Germinal center (tissue), 1 donor: Measurements from ENCODE around the gene RCBTB1.
"Not testable (repeated sequence)": the region's sequence is repeated elsewhere in the genome, so short reads cannot be mapped to it uniquely, and the experiment has no call there.

Experiments
- DNase-seq: peaks from one replicate; pipeline ENCODE4 v3.0.0; 2012; ENCODE audit warnings: mixed read lengths, low spot score

Gene RCBTB1

DNA sequence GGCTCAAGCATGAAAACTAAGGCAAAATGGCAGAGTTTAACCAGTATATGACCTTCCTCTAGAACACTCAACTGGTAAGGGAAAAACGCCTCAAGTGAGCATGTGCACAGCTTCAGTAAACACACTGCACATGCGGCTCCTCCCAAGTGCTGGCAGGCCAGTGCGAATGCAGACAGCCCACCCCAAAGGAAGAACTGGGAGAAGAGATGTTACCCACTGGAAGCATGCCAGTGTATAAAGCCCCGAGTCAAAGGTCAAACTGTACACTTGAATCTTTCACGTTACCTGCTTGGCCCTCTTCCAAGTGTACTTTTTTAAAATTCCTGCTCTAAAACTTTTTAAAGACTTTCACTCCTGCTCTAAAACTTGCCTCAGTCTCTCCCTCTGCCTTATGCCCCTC, 19.2 kb upstream of the RCBTB1 start:
- no peak for DNase-seq

DNA sequence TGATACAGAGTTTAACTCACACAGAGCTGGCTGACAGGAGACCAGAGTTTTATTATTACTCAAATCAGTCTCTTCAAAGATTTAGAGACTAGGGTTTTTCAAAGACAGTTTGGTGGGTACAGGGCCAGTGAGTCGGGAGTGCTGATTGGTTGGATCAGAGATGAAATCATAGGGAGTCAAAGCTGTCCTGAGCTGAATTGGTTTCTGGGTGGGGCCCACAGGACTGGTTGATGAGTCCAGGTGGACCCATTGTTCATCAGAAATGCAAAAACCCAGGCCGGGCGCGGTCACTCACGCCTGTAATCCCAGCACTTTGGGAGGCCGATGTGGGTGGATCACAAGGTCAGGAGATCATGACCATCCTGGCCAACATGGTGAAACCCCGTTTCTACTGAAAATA, 17.3 kb upstream of the RCBTB1 start:
- not testable (repeated sequence) for DNase-seq

DNA sequence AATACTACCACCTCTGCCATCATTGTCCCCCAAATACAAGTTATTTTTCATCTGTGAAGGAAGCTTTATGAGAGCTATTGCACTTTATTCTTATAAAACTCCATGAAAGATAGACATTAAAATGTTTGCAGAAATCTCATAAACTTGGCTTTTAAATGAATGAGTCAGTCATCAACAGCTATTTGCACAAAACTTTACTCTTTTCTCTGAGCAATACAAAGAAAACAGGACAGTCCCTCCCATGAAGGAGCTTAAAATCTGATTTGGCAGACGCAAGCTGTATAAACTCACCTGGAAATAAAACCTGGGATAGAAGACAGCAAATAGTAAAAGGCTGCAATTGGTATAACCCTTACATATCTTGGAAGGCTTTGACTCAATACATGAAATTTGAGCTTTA, 16.6 kb upstream of the RCBTB1 start:
- no peak for DNase-seq

DNA sequence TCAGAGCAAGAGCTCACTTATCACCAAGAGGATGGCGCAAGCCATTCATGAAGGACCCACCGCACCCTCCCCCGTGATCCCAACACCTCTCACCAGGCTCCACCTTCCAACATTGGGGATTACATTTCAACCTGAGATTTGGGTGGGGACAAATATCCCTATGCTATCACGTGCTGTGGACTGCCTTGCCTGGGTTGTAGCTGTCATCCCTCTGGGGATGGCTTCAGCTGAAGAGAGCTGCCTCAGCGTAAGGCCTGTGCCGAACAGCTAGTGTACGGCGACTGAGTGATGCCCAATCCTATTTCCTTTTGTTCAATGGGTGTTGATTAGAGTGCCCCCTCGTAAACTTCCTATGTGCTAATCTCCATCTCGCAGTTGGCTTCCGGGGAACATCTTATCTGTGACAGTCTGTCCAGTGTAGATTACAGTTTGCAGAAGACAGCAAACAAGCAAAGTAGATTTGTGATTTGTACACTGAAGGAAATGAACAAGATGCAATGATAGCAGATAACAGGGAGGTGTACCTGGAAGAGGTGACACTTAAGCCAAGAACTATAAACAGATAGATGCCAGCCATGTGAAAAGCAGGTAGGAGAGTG, 11.8 kb upstream of the RCBTB1 start:
- no peak for DNase-seq

DNA sequence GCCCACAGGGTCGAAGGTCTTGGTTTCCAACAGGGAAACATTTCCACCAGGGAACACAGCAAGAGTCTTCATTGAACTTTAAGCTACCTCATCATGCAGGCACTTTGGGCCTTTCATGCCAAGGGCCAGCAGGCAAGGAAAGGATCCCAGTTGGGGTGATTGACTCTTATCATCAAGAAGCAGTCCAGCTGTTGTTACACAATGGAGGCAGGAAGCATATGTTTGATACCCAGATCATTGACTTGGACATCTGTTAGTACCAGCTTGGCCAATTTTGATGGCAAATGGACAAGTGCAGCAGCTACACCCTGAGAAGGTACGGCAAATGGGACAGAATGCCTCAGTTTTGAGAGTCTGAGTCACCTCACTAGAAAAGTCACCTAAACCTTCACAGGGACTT, 10.9 kb upstream of the RCBTB1 start:
- DNase-seq = no peak

DNA sequence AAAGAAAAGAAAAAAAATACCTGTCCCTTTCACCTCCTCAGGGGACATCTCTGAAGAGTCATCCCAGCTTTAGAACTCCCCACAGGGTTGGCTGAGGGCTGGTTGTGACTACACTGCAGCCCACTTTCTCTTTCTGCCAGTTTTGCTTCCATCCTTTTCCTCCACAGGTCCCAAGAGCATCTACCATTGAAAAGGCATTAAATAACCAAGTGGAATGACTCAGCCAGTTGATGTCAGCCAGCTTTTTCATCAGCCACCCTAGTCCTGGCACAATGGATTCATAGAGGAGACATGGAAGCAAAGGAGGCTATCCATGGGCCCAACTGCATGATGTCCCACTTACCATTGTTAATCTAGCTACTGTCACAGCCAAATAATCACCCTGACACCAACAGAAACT, 9.2 kb upstream of the RCBTB1 start:
- no peak for DNase-seq

DNA sequence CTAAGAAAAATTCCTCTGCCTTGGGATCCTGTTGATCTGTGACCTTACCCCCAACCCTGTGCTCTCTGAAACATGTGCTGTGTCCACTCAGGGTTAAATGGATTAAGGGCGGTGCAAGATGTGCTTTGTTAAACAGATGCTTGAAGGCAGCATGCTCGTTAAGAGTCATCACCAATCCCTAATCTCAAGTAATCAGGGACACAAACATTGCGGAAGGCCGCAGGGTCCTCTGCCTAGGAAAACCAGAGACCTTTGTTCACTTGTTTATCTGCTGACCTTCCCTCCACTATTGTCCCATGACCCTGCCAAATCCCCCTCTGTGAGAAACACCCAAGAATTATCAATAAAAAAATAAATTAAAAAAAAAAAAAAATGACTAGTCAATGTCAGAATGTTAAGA, 8.5 kb upstream of the RCBTB1 start:
- not testable (repeated sequence) for DNase-seq

DNA sequence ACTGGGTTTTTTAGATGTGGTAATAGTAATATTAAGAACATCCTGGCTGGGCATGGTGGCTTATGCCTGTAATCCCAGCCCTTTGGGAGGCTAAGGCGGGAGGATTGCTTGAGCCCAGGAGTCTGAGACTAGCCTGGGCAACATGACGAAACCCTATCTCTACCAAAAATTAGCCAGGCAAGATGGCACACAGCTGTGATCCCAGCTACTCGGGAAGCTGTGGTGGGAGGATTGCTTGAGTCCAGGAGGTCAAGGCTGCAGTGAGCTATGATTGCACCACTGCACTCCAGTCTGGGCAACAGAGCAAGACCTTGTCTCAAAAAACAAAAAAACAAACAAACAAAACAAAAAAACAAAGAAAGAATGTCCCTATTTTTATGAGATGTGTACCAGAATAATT, 5.4 kb upstream of the RCBTB1 start:
- not testable (repeated sequence) for DNase-seq

DNA sequence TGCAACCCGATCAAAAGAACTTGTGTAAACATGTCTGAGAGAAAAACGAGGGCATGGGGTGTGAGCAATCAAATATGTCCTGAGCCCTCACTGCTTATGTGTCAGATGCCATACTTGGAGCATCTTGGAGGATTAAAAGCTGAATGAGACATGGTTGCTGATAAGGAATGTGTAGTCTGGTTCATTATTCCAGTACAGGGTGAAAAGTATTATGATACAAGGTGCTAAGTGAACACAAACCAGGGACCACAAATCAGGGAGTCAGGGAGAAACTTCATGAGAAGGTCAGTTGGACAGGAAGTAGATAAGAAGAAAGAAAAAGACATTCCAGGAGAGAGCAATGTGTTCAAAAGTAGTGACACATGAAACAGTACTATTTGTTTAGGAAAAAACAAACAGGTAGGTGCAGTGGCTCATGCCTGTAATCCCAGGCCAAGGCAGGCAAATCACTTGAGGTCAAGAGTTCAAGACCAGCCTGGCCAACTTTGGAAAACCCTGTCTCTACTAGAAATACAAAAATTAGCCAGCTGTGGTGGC, 2.0 kb upstream of the RCBTB1 start:
- DNase-seq = no peak

DNA sequence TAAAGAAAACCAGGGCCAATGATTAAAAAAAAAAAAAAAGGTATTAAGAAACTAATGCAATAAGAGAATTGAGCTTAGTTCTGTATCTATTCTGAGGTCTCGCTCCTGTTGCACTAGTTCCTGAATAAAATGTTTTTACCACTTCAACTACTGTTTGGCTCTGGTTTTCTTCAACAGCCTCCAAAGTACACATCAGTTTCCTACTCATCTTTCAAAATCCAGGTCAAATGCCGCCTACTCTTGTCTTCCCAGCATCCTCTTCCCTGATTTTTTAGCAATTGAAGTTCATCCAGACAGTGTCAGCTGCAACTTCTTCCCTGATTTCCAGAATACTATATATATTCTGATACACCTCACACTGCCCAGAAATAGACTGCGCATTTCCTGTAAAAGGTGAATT, 1.4 kb upstream of the RCBTB1 start:
- DNase-seq = no peak

DNA sequence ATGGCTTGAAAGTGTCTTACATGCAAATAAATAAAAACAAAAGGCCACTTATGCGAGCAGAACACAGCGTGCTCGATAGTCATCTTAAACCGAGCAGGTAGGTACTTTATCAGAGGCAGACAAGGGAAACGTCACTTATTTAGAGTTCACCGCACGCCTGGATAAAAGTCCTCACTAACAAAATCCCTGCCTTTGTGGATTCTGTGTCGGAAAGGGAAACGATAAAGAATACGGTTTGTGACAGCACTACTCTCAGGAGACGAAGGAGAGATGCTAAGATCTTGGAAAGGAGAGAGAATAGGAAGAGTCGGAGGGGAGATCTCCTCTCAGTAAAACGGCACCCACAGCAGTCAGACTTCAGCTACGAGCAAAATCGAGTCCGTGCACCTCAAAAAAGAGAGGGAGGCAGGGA, 581 bp downstream of the RCBTB1 start:
- DNase-seq = peak; percentile 23

DNA sequence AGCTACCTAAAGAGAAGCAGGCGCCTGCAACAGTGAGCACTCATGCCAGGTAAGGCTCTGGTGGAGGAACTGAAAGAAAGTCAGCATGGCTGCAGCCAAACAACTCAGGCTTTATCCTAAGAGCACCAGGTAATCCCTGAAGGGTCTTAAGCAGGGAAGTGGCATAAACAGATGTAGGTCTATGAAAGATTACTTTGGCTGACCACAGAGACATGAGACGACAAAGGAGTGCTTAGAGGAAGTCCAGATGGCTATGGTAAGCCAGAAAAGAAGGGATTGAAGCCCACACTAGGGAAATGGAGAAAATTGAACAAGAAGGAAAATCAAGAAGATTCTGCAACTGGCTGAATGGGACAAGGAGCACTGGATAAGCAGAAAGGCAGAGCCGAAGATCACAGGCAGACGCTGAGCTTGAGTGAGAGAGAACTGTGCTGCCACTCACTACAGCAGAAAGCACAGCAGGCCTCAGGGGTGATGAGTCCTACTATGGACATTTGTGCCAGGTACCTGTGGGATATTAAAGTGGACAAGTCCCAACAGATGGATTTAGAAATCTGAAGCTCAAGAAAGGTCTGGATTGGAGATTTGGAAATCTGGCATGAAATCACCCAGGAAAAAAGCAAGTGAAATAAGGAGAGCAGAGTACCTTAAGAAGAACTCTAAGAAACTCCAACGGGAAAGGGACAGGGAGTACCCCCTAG, 4.2 kb downstream of the RCBTB1 start:
- DNase-seq = peak; percentile 28

DNA sequence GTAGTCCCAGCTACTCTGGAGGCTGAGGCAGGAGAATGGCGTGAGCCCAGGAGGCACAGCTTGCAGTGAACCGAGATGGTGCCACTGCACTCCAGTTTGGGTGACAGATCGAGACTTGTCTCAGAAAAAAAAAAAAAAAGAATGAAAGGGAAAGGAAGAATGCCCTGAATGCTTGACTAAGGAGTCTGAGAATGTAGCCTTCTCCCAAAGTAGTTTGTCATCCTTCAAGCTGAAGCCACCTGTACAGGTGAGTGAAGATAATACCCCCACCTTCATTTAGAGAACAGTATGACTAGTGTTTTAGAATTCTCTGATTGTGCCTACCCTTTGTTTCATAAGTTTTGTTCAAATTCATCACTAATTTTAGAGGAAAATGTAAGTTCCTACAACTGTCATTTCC, 5.9 kb downstream of the RCBTB1 start:
- DNase-seq = no peak

DNA sequence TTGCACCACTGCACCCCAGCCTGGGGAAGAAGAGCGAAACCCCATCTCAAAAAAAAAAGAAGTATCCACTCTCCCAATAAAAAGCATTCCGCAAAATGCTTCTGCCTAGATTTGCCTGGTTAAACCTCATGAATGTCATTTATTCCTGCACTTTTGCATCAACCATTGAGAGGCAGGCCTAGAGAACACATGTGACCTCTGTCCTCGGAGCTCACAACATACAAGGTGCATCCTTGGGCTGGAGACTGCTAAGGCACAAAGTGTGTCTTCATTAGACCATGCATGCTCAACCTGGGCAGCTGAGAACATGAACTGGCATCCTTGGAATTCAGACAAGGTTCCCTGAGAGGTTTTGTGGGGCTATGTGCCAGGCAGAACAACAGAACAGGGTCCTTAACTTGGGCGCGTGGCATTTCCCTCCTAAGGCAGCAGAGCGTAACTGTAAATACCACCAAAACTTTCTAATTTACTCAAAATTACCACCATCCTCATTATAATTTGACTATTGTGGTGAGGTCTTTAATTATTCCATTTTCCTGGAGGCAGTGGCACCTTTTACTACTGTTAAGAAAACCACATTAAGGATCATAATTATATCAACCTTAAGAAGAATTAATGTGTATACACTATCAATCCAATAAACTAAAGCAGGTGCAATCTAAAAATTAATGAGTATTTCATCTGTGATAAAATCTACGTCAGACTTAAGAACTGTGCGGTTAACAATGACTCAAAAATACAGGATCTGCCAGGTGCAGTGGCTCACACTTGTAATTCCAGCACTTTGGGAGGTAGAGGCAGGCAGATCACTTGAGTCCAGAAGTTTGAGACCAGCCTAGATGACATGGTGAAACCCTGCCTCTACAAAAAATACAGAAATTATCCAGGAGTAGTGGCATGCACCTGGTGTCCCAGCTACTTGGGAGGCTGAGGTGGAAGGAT, 13.8 kb downstream of the RCBTB1 start:
- no peak for DNase-seq

DNA sequence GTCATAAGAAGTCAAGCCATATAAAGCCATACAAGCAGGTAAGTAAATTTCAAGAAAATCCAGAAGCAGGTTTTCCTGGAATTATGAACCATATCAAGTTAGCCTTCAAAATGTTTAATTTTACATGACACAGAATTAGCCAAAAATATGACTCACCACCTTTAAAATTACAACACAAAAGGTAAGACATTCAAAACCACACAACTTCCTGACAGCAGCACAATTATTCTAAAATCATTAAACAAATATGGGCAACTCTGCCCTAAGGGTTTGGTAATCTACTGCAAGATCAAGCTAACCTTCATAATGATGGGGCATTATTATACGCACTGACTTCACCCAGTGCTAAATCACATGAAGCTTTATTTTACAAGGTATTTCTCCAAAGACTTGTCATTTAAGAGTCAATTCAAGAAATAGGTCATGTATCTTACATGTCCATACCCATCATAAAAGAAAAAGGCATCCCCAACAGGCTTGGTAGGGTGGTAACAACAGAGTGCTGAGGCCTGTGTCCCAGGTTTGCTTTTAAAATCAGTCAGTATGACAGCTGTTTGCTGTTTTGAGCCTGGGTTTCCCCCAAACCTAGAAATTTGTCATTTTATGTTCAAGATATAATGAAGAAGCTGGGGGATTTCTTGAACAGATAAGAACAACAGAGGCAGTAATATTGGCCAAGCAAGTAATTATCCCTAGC, 15.2 kb downstream of the RCBTB1 start:
- DNase-seq = no peak

DNA sequence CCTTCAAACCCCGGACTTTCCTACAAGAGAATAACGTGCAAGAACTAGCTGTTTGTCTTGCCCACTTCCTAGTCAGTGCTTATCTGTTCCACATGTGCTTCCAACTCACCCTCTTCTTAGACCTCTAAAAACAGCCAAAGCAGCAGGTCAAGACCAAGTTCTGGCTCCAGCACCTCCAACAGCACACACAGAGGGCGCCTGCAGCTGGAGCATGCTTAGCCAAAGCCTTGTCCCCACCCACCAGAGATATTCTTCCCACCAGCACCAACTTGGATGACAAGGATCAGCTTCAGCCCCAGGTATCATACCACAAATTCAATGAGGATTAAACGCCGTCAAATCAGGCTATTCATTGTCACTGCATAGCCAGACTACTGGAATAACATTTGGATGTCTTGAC, 17.9 kb downstream of the RCBTB1 start:
- no peak for DNase-seq

DNA sequence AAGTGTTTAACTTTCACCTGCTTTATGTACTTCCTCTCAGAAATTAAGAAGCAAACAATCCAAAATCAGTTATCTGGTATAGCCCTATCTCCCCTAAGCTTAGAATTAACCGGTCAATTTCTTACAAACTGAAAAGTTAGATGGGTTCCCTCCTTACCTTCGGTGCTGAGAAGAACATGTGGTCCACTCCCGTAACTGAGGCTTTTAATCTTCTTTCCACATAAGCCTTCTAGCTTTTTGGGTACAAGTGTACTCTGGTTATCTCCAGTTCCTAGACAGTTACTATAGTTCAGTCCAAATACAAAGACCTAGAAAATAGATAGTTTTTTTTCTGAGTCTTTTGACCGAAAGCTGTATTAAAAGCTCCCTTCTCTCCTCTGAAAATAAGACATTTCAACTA, 18.9 kb downstream of the RCBTB1 start:
- DNase-seq = no peak

DNA sequence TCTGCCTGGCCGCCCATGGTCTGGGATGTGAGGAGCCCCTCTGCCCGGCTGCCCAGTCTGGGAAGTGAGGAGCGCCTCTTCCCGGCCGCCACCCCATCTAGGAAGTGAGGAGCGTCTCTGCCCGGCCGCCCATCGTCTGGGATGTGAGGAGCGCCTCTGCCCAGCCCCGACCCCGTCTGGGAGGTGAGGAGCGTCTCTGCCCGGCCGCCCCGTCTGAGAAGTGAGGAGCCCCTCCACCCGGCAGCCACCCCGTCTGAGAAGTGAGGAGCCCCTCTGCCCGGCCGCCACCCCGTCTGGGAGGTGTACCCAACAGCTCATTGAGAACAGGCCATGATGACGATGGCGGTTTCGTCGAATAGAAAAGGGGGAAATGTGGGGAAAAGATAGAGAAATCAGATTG, 19.9 kb downstream of the RCBTB1 start:
- DNase-seq = not testable (repeated sequence)

DNA sequence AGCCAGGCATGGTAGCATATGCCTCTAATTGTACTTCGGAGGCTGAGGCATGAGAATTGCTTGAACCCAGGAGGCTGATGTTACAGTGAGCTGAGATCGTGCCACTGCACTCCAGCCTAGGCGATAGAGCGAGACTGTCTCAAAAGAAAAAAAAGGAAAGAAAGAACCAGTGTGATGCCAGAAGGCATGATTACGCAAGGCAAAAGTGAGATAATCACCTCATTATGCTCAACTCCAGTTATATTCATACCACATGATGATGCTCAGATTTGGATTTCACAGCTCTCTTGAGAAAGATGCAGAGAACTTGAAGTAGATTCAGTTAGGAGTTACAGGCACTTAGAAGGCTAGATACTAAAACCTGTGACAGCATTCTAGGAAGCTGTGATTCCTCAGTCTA, 21.8 kb downstream of the RCBTB1 start:
- DNase-seq = no peak

DNA sequence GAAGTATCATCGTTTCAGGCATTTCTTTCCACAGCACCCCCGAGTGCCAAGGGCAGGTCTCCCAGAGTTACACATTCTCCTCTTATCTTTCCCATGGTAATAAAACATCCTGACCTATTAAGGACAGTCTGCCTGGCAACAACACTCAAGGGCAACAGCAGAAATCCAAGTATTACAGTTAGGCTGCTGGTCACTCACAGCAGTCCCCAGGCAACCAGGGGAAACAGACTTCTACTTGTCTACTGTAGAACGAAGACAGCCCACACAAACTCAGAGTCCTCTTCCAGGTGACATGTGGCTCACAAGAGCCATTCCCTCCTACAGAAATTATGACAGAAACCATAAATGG, 24.3 kb downstream of the RCBTB1 start:
- DNase-seq = no peak

DNA sequence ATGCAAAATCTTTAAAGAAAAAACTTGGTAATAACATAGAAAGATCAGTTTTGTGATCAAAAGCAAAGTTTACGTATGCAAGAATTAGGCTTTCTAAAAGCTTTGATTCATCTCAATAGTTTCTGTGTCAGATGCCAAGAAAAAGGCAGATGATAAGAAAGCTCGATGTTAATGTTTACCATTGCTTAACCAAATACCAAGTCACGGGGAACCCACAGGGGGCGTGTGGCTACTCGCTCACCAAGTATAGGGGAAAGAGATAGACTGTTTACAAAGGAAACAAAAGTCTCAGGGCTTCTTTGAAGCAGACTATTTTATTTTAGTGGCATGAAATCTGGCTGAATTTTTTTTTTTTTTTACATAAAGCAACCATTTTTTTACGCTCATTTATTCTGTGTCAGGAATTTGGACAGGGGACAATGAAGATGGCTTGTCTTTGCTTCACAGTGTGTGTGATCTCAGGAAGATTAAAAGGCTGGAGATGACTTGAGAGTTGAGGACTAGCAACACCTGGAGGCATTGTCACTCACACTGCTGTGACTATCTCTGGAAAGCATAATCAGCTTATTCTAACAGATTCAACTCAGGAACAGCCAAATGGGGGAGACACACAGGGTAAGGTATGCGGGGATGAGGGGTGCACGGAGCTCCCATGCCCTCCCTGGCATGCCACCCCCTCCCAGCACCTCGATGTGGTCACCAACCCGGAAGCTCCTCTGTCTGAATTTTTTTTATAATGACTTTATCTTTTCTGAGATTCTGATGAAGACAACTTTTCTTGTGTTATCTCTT, 24.9 kb downstream of the RCBTB1 start:
- DNase-seq = no peak
